Measurements from ENCODE around the gene TTC39A.

- TF ChIP-seq CTCF (IDR thresholded peaks at IDR 0.05): 0 out of 2 replicates have a peak, but pooled peaks have one; percentile 6
- TF ChIP-seq ZFX (IDR thresholded peaks at IDR 0.05; ENCODE audit: borderline replicate concordance): no peak
These were observed at the start of gene TTC39A for GRCh38 chr1:51330331-51331201.
